GM18511 (cell line): ENCODE measurements around the gene GKN2.

Source experiments
- ATAC-seq: cut with Tn5 transposase; IDR thresholded peaks from one replicate; pipeline ENCODE4 v1.9.1; 2021; ENCODE audit warnings: mild to moderate bottlenecking, moderate library complexity; ENCODE audit not compliant: unreplicated experiment

Gene GKN2

GRCh38 chr2:68921646-68922045 is 31.0 kb downstream of the GKN2 start:
- no peak for ATAC-seq

- no peak for ATAC-seq
Observed at GRCh38 chr2:68920481-68921170, 32.1 kb downstream of the GKN2 start.

GRCh38 chr2:68918497-68918896 is 34.2 kb downstream of the GKN2 start:
- no peak for ATAC-seq

- ATAC-seq: no peak
Observed at GRCh38 chr2:68917034-68917718, 35.5 kb downstream of the GKN2 start.

GRCh38 chr2:68916226-68916625 is 36.5 kb downstream of the GKN2 start:
- no peak for ATAC-seq

- ATAC-seq: no peak
Observed at GRCh38 chr2:68915393-68915792, 37.3 kb downstream of the GKN2 start.

GRCh38 chr2:68913359-68913758 is 39.3 kb downstream of the GKN2 start:
- ATAC-seq: no peak

- no peak for ATAC-seq
Observed at GRCh38 chr2:68912732-68913131, 40.0 kb downstream of the GKN2 start.

GRCh38 chr2:68912111-68912510 is 40.6 kb downstream of the GKN2 start:
- no peak for ATAC-seq

GRCh38 chr2:68911709-68912108 is 41.0 kb downstream of the GKN2 start:
- ATAC-seq: no peak

- ATAC-seq: no peak
Observed at GRCh38 chr2:68911246-68911645, 41.4 kb downstream of the GKN2 start.

GRCh38 chr2:68909793-68910674 is 42.7 kb downstream of the GKN2 start:
- no peak for ATAC-seq

- peak; percentile 97 for ATAC-seq
Observed at GRCh38 chr2:68908392-68908970, 44.2 kb downstream of the GKN2 start.

GRCh38 chr2:68907920-68908253 is 44.8 kb downstream of the GKN2 start:
- no peak for ATAC-seq

GRCh38 chr2:68907232-68907919 is 45.3 kb downstream of the GKN2 start:
- ATAC-seq: no peak

GRCh38 chr2:68906716-68907115 is 46.0 kb downstream of the GKN2 start:
- no peak for ATAC-seq

- ATAC-seq: no peak
Observed at GRCh38 chr2:68905116-68905515, 47.6 kb downstream of the GKN2 start.

- no peak for ATAC-seq
Observed at GRCh38 chr2:68901561-68901960, 51.1 kb downstream of the GKN2 start.

GRCh38 chr2:68901199-68901514 is 51.5 kb downstream of the GKN2 start:
- no peak for ATAC-seq

GRCh38 chr2:68900496-68901198 is 52.0 kb downstream of the GKN2 start:
- no peak for ATAC-seq
